VCaP (cell line): ENCODE measurements around the gene CHD1L.
"Not testable (repeated sequence)": the region's sequence is repeated elsewhere in the genome, so short reads cannot be mapped to it uniquely, and the experiment has no call there.

Experiments used
- H3K27ac ChIP-seq: fragments of 450-650 bp; 2 replicates; pipeline ENCODE4 v1.5.1; 2017
- TF ChIP-seq, protein P1 (sequence below): fragments of 450-650 bp; conservative IDR thresholded peaks from 2 replicates; pipeline ENCODE4 v1.5.1; 2017; ENCODE audit warnings: mild to moderate bottlenecking, moderate library complexity

CHD1L gene

DNA sequence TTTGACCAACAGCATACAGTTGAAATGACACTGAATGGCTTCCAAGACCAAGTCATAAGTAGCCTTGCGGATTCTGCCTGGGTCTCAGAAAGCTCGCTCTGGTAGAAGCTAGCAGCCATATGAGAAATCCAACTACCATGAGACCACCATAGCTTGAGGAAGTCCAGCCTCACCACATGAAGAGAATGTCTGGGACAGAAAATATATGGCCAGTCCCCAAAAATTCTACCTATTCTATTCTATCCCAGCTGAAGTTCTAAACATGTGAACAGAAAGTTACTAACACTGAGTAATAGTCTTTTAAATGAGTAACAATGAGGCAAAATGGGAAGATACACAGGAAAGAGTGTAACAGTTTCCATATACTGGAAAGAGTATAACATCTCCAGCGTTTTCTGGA lies 26.4 kb upstream of the CHD1L start:
- peak overlapping the region; percentile 66 for H3K27ac ChIP-seq
- TF ChIP-seq, protein P1, sequence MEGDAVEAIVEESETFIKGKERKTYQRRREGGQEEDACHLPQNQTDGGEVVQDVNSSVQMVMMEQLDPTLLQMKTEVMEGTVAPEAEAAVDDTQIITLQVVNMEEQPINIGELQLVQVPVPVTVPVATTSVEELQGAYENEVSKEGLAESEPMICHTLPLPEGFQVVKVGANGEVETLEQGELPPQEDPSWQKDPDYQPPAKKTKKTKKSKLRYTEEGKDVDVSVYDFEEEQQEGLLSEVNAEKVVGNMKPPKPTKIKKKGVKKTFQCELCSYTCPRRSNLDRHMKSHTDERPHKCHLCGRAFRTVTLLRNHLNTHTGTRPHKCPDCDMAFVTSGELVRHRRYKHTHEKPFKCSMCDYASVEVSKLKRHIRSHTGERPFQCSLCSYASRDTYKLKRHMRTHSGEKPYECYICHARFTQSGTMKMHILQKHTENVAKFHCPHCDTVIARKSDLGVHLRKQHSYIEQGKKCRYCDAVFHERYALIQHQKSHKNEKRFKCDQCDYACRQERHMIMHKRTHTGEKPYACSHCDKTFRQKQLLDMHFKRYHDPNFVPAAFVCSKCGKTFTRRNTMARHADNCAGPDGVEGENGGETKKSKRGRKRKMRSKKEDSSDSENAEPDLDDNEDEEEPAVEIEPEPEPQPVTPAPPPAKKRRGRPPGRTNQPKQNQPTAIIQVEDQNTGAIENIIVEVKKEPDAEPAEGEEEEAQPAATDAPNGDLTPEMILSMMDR = no peak

DNA sequence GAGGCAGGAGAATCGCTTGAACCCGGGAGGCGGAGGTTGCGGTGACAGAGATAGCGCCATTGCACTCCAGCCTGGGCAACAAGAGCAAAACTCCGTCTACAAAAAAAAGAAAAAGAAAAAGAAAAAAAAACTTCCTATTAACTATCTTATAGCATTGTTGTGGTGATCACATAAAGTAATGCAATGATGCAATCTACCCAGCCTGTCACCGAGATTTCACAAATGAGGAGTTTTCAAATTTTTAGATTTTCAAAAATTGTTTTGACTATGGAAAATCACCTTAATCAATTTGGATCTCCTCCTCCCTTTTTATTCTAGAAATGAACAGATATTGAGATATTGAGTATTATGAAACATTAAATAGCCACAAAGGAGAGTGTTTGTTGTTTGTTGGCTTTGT lies 25.3 kb upstream of the CHD1L start:
- TF ChIP-seq, protein P1 = no peak
- H3K27ac ChIP-seq = peak overlapping the region; percentile 66; the same call in 1 of the 2 replicates

DNA sequence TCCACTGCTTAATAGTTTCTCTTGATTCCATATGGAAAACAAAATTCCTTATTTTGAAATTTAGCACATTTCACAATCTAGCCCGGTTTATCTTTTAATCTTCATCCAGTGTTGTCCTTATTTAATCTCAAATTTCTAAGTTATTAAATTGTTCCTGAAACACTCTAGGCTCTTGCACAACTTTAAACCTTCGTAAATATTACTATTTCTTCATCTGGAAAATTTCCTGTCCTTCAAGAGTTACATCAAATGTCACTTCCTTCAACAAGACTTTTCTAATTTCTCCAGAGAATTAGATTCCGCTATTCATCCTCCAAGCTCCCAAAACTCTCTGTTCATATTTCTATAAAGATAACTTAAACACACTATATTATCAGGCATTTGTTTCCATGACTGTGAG lies 23.9 kb upstream of the CHD1L start:
- TF ChIP-seq, protein P1 = no peak
- H3K27ac ChIP-seq = no peak overlapping the region

DNA sequence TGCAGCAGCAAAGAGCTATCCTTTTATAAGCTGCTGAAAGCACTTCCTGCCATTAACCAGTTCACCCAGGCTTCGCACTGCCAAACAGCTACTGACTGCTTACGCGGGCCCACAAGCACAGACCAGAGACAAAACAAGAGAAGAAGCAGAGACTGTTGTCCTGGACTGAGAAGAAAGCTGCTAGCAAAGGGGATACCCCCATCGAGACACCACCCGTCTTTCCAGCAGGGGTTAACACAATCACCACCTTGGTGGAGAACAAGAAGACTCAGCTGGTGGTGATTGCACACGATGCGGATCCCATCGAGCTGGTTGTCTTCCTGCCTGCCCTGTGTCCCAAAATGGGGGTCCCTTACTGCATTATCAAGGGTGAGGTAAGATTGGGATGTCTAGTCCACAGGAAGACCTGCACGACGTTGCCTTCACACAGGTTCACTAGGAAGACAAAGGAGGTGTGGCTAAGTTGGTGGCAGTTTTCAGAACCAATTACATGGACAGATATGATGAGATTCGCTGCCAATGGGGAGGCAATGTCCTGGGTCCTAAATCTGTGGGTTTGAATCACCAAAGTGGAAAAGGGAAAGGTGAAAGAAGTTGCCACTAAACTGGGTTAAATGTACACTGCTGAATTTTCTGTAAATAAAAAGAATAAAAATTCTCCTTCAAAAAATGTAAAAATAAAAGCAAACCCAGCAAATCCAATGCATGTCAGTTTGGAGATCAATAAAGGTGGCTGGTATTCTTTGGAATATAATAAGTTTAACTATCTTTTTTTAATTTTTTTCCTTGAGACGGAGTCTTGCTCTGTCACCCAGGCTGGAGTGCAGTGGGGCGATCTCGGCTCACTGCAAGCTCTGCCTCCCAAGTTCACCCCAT lies 18.5 kb upstream of the CHD1L start:
- TF ChIP-seq, protein P1 = no peak
- H3K27ac ChIP-seq = no peak overlapping the region

DNA sequence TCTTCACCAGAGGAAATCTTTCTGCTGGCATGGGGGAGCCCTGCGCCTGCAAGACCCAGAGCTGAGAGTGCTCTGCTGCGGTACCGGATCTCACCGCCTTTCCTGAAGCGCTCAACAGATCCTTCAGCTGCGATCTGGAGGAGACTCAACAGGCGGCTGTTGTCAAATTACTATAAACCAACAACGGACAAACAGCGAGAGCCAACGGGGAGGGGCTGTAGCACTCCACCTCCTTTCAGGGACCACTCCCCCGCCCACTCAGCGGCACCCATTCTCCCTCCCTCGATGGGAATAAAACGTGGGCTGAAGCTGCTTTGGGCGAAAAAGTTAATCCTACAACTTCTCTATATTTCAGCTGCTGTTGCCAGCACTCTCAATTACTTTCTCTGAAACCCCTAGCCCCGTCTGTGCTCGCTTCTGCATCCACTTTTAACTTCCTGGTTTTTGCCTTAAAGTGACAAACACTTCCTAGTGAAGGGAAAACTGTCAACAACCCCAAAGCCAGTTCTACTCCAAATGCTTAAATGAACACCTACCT lies 17.2 kb upstream of the CHD1L start, which contains the start of gene FMO5:
FMO5 (minus strand) TSS at position 147 of the 538 bp plus-strand sequence. CDS start 310 bp downstream, outside the sequence.
- TF ChIP-seq, protein P1 = peak; percentile 47
- peak within 1 kb of the TSS; percentile 51 for H3K27ac ChIP-seq

DNA sequence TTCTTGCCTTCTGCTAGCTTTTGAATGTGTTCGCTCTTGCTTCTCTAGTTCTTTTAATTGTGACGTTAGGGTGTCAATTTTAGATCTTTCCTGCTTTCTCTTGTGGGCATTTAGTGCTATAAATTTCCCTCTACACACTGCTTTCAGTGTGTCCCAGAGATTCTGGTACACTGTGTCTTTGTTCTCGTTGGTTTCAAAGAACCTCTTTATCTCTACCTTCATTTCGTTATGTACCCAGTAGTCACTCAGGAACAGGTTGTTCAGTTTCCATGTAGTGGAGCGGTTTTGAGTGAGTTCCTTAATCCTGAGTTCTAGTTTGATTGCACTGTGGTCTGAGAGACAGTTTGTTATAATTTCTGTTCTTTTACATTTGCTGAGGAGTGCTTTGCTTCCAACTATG lies 11.5 kb upstream of the CHD1L start:
- not testable (repeated sequence) for H3K27ac ChIP-seq

DNA sequence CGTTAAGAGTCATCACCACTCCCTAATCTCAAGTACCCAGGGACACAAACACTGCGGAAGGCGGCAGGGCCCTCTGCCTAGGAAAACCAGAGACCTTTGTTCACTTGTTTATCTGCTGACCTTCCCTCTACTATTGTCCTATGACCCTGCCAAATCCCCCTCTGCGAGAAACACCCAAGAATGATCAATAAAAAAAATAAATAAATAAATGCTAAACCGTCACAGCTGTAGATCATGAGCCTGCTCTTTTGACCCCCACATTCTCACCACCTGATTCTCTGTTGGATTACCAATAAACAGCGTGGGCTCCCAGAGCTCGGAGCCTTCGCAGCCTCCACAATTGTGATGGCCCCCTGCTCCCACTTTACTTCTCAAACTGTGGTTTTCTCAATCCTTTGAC lies 8.6 kb upstream of the CHD1L start:
- not testable (repeated sequence) for H3K27ac ChIP-seq

DNA sequence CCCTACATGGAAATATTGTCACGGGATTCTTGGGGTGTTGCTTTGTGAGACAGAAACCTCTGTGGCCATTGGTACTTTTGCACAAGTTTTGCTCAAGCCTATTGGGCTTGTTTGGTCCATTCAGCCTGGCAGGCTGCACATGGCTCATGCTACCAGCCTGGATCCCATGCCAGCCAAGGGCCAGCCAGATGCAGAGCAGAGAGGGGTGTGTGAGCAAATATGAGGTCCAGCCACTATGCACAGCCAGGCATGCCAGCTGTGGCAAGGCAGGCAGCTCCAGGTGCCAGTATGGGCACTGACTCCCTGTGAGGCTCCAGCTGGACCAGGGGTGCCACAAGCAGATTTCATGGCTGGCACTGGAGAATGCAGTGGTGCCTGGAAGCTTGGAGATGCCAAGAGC lies 6.7 kb upstream of the CHD1L start:
- peak overlapping the region; percentile 69; the same call in 1 of the 2 replicates for H3K27ac ChIP-seq
- TF ChIP-seq, protein P1 = no peak
